ENCODE measurements around the gene PTPN7.
A peak's percentile ranks its signal among the peaks of the same experiment; 100 is the strongest.
"Not testable (repeated sequence)": the region's sequence is repeated elsewhere in the genome, so short reads cannot be mapped to it uniquely, and the experiment has no call there.

The PTPN7 gene

GRCh38 chr1:202156590-202156989 is 3.8 kb downstream of the PTPN7 start:
- no peak for TF ChIP-seq ZNF274 (IDR thresholded peaks at IDR 0.05; ENCODE audit: low read depth, low read length)
- H3K4me3 ChIP-seq (ENCODE audit: low read length): no peak overlapping the region

GRCh38 chr1:202155478-202156021 is 4.9 kb downstream of the PTPN7 start:
- no peak overlapping the region for H3K4me3 ChIP-seq (ENCODE audit: low read length)
- TF ChIP-seq ZNF274 (IDR thresholded peaks at IDR 0.05; ENCODE audit: low read depth, low read length): no peak

DNA sequence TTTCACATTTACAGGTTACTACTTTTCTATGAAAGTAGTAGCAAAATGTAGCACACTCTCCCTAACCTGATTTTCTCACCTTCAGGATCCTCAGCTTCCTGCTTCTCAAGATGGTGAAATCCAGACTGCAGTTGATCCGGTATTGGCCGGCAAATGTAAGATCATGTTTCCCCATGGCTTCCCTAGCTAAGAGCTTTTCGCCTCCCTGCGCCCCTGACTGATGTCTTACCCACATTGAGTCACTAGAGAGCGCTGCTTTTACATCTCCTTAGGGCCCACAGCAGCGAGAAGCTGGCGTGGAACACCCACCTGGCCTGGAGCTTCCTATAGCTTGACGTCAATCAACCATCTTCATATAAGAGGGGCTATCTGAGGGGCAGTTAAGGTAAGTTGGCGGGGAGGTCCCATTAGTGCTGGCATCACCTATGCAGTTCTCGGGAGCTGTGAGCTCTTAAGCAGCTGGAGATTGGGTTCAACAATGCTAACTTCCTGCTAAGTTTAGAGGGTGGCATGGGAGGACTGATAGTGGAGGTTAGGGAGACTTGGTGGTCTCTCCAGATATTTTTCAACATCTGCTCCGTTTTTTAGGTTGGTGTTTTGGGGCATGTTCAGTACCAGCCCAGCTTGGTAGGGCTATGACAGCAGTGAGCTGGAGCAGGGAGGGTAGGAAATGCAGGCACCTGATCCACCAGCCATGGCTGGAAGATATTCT is 5.5 kb downstream of the PTPN7 start:
- H3K4me3 ChIP-seq (ENCODE audit: low read length): no peak overlapping the region
- TF ChIP-seq ZNF274 (IDR thresholded peaks at IDR 0.05; ENCODE audit: low read depth, low read length): no peak

DNA sequence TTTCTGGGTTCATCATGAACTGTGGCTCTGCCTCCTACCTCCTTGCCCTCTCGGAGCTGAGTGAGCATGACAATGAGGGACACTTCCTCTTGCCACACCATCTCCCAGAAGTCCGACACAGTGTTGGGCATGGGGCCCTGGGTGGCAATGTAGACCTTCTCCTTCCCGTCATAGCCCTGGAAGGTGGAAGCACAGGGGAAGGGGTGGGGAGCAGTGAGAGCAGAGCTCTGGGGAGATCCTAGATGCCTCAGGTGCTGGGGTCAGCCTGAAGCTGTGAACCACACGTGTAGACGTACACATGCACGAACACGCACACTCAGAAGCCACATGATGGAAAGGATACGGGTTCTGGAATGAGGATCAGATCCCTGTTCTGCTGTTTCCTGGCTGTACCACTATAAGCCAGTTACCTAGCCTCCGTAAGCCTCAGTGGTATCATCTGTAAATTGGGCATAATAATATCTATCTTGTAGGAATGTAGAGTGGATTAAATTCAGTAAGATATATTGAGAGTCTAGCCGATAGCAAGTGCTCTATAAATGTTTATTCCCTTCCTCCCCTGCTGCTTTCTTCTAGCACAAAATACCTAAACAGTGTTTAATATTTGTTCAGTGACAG is 6.1 kb downstream of the PTPN7 start:
- H3K4me3 ChIP-seq (ENCODE audit: low read length): no peak overlapping the region
- TF ChIP-seq ZNF274 (IDR thresholded peaks at IDR 0.05; ENCODE audit: low read depth, low read length): no peak

GRCh38 chr1:202153284-202153683 is 7.1 kb downstream of the PTPN7 start:
- TF ChIP-seq ZNF274 (IDR thresholded peaks at IDR 0.05; ENCODE audit: low read depth, low read length): no peak
- H3K4me3 ChIP-seq (ENCODE audit: low read length): no peak overlapping the region

DNA sequence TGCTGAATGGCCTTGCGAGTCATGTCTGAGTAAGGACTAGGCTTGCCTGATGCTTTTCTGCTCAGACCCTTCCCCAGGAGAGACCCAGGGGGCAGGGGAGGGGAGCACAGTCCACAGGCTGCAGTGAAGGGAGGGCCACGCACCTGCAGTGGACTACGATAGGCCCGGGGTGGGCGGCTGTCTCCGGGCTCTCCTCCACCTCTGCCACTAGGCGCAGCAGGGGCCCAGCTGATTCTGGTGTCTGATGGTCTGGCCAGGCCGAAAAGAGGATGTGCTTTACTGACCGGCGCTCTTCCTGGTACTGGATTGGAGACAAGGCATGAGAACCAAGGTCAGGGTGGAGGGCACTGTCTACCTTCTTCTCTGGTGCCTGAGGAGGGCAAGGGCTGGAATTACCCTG is 8.0 kb downstream of the PTPN7 start:
- no peak overlapping the region for H3K4me3 ChIP-seq (ENCODE audit: low read length)
- no peak for TF ChIP-seq ZNF274 (IDR thresholded peaks at IDR 0.05; ENCODE audit: low read depth, low read length)

DNA sequence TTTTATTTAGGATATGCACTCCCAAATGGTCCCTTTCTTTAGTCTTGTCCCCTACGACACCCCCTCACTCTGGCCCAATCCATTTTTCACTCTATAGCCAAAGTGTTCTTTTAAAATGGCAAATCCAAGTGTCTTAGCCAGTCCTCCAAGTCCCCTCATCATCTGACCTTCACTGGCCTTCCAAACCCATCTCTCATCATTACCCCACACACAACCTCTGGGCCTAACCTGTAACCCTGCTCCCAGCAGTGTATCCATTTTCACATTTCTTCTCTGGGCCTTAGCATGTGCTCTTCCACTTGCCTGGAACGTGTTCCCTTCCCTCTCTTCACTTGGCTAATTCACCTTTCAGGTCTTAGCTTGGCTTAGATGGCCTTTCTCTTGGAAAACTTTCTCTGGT is 9.4 kb downstream of the PTPN7 start:
- no peak for TF ChIP-seq ZNF274 (IDR thresholded peaks at IDR 0.05; ENCODE audit: low read depth, low read length)
- no peak overlapping the region for H3K4me3 ChIP-seq (ENCODE audit: low read length)

GRCh38 chr1:202150602-202151001 is 9.8 kb downstream of the PTPN7 start:
- TF ChIP-seq ZNF274 (IDR thresholded peaks at IDR 0.05; ENCODE audit: low read depth, low read length): no peak
- H3K4me3 ChIP-seq (ENCODE audit: low read length): no peak overlapping the region

- no peak for TF ChIP-seq ZNF274 (IDR thresholded peaks at IDR 0.05; ENCODE audit: low read depth, low read length)
These were observed 10.2 kb downstream of the PTPN7 start for GRCh38 chr1:202150187-202150586.

GRCh38 chr1:202149566-202149965 is 10.8 kb downstream of the PTPN7 start:
- no peak overlapping the region for H3K4me3 ChIP-seq (ENCODE audit: low read length)
- no peak for TF ChIP-seq ZNF274 (IDR thresholded peaks at IDR 0.05; ENCODE audit: low read depth, low read length)

More at GRCh38 chr1:202150187-202150586, 10.2 kb downstream of the PTPN7 start:
- H3K4me3 ChIP-seq (ENCODE audit: low read length): no peak overlapping the region

DNA sequence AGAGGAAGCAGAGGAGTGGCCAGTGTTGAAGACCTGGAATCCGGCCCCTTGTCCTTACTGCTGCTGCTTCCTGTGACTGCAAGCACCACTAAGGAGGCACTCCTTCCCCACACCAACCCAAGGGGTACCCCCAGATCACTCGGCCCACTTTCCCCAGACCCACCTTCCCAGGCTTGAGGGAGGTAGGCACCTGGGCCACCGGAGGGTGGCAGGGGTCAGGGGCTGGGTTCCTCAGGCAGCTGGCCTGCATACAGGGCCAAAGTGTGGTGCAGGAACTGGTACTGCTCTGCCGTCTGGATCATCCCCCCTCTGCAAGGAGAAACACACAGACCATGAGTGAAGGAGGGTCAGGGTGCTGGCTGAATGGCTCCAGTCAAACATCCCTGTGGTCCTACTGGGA is 12.0 kb downstream of the PTPN7 start:
- no peak overlapping the region for H3K4me3 ChIP-seq (ENCODE audit: low read length)
- no peak for TF ChIP-seq ZNF274 (IDR thresholded peaks at IDR 0.05; ENCODE audit: low read depth, low read length)

DNA sequence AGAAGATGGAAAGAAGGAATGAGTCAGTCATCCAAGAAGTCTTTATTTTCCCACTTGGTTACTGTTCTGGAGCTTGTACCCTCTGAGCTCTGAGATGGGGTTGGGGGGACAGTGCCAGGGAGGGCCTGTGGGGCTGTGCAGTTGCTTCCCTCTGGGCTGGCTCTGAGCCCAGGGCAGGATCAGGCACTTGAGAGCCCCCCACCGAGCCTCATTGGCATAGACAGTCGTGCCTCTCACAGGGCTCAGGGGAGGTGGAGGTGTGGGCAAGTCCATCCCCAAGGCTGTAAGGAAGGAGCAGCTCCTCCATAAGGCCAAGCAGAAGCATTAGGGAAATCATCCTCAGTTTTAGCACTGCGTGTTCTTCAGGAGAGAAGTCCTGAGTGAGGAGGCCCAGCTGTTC is 13.4 kb downstream of the PTPN7 start:
- no peak for TF ChIP-seq ZNF274 (IDR thresholded peaks at IDR 0.05; ENCODE audit: low read depth, low read length)
- no peak overlapping the region for H3K4me3 ChIP-seq (ENCODE audit: low read length)

DNA sequence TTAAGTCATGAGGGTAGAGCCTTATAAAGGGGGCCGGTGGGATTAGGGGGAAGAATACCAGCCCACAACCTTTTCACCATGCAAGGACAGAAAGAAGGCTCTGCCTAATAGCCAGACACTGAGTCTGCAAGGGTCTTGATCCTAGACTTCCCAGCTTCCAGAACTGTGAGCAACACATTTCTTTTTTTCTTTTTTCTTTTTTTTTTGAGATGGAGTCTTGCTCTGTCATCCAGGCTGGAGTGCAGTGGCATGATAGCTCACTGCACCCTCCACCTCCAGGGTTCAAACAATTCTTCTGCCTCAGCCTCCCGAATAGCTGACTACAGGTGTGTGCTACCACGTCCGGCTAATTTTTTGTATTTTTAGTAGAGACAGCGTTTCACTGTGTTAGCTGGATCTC is 14.1 kb downstream of the PTPN7 start:
- no peak overlapping the region for H3K4me3 ChIP-seq (ENCODE audit: low read length)
- TF ChIP-seq ZNF274 (IDR thresholded peaks at IDR 0.05; ENCODE audit: low read depth, low read length): no peak

- H3K4me3 ChIP-seq (ENCODE audit: low read length): not testable (repeated sequence)
These were observed 14.7 kb downstream of the PTPN7 start for GRCh38 chr1:202145744-202146140.

- TF ChIP-seq ZNF274 (IDR thresholded peaks at IDR 0.05; ENCODE audit: low read depth, low read length): no peak
- peak overlapping the region; percentile 89 for H3K4me3 ChIP-seq (ENCODE audit: low read length)
These were observed 15.2 kb downstream of the PTPN7 start for GRCh38 chr1:202145068-202145743.

All from GM08714 (cell line).